Esophagus muscularis mucosa (tissue), 3 donors: ENCODE results near the gene MORN5.

Experiments
- CTCF ChIP-seq, 3 experiments: fragments of 200-600 bp in 2 of 3; fragments of 450-650 bp in 1 of 3; sonication (generic) in 2 of 3; IDR thresholded peaks; one replicate each; pipeline ENCODE4 v1.5.1; 2017 to 2019; ENCODE audit warnings: antibody characterized with exemption in 3 of 3, mild to moderate bottlenecking in 2 of 3, moderate library complexity in 1 of 3
- POLR2AphosphoS5 ChIP-seq, 2 donors: sonication (generic); formaldehyde crosslinking; IDR thresholded peaks; one replicate each; pipeline ENCODE4 v1.6.1; 2017; ENCODE audit warnings: antibody characterized with exemption in 2 of 2

DNA sequence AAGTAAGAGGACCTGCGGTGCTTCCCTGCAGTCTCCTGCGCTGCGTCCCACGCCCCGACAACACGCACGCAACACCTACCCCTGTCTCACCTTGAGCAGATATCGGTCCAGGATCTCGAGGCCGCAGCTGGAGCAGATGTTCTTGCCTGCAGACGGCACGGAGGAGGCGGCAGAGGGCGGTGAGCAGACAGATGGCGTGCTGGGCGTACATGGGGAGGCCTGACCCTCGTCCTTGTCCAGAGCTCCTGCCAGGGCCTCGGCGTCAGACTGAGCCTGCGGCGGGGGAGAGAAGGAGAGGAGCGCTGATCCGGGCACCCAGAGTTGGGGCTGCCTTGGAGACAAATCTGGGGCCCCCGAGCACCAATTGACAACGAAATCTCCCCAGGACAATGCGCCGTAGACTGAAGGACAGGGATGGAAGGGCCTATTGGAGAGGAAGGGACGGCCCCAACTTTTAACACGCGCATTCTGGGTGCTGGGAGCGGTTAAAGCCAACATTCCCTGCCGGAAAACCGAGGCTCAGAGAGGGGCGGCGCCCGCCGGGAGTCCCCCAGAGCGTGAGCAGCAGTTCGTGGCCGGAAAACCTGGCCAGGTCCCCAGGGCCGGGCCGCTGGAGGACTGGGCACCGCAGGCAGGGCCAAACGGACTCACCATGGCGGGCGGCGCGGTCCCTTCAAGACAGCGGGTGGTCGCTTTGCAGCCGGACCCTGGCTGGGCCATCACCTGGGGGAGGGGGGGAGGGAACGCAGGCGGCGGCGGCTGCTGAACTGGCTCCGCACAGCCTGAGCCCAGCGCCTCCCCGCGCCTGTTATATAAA is 67.3 kb downstream of the MORN5 start:
- TF ChIP-seq CTCF (IDR thresholded peaks at IDR 0.05), result no peak
- TF ChIP-seq POLR2AphosphoS5 (IDR thresholded peaks at IDR 0.05), result no peak
